GM21526 (cell line): Measurements from ENCODE around the gene ETV1.

Experiments
- ATAC-seq: cut with Tn5 transposase; IDR thresholded peaks from one replicate; pipeline ENCODE4 v1.9.1; 2021; ENCODE audit warnings: moderate library complexity; ENCODE audit not compliant: unreplicated experiment, low FRiP score

ETV1 gene

DNA sequence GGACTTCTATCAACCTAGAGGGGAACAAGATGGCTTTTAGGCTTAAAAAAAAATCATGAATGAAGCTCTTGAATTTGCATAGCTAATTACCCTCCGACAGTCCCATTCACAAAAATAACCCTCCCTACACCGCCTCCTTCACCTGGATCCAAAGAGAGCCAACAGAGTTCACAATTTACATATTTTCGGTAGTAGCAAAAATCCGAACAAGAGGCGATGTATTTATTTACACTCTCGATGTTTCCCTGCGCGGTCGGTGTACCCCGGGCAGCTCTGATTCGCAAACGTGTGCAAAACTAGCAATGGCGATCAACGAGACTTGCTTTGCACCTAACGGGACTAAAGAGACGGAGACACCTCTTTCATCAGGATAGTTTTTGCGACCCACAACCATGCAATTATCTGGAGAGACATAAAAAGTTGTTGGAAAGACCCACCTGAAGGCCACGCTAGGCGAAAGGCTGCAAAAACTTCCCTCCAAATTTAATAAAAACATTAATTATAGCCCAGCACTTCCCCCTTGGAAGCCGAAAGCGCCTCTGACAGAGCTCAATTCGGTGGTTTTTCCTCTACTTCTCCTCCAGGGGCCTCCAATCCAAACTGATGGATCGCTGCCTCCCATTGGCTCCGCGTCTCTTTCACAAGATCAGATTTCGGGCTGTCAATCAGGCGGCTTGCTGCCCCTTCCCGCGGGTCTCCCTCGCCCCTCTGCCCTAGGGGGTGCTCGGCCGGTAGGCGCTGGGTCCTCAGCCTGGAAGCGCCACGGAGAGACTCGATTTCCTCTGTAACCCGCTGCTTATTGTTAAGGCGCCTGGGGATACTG, at the start of gene ETV1:
Gene ETV1, minus strand, starts transcription at position 541 of the 823 bp plus-strand sequence. CDS start 614 bp downstream, outside the sequence.
- ATAC-seq = no peak

DNA sequence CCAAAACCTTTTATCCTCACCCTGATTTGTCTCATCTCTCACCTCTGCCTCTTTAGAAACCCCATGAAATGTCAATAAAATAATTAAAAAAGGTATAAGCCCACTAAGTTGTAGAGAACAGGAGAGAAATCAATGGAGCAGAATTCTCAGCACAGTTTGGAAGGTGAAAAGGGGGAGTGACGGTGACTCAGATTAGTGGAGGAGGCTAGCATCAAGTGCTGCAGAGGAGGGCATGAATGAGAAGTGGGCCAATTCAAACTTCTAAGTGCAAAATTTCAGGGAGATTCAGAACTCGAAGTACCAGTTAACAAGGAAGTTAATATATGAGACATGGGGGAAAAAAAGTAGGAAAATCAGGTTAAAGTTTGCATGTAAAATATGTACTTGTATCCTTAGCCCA, 34.9 kb upstream of the ETV1 start:
- no peak for ATAC-seq

DNA sequence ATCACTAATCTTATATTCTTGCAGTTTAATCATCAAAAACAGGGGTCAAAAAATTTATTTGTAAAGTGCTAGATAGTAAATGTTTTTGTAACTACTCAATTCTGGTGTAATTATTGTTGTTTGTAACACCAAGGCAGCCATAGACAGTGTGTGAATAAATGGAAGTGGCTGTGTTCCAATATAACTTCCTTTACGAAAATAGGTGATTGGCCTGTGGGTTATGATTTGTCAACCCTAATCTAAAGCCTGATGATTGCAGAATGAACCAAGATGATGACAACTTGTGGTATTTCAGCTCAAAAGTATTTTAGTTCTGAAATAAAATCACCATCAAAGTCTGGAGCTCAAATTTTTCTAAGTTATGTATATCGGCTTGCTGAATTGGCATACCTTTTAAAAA, 34.4 kb upstream of the ETV1 start:
- no peak for ATAC-seq

DNA sequence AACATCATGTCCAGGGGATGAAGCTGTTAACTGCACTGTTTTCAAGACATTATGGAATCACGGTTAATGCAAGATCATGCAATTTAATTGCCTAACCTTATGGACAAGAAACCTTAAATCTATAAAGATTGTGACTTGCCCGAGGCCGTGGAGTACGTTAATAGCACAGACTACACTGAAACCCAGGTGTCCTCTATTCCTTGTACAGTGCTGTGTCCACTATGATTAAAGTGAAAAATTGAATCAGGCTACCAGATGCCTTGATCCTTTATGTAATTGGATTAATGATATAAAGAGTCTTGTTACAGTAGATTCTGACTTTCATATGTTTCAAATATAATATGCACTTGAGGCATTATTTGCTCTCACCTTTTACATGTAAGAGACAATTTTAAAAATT, 33.9 kb upstream of the ETV1 start:
- ATAC-seq = no peak

DNA sequence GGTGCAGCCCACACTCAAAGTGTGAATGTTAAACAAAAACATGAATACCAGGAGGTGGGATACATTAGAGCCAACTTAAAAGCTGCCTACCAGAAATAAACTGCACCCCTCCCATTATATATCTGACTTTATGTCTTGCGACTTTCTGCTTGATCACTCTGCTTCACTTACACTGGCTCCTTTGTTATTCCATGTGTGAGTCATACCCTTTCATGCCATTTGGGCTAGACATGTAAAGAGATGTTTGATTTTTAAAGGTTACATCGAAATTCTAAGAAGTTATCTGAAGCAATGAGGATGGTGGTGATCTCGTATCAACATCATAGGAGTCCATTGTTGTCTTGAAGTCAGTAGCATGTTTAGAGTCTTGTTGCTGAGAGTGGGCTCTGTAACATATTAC, 31.6 kb upstream of the ETV1 start:
- no peak for ATAC-seq

DNA sequence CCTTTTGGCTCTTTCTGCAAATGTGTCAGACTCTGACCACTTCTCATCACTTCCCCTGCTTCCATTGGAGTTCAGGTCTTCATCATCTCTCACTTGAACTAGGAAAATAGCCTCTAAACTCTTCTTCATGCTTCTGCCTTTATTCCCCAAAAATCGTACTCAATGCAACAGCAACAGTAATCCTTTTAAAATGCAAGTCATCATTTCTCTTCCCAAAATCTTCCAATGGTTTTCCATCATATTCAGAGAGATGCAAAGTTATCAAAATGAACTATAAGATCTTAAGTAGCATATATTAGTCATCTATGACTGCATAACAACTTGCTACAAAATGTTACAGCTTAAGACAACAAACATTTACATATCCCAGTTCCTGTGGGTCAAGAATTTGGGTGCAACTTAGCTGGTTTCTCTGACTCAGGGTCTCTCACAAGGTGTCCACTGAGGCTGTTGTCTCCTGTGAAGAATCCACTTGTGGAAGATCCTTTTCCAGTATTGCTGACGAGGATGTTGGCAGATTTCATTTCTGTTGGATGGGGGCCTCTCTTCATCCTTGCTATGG, 31.0 kb upstream of the ETV1 start:
- no peak for ATAC-seq

DNA sequence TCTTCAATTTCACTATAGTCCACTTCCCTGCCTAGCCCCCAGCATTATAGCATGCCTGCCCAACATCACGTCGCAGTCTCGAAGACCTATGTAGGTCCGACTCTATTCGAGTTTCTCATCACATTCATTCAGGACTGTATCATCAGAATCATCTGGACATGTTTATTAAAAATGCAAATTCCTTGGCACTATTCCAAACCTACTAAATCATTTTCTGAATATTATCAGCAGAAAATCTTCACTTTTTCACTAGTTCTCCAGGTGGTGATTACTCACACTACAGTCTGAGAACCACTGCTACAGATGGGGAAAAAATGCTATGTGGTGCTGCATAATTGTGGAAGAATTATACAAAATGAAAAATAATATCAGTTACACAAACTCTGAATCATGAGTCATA, 29.3 kb upstream of the ETV1 start:
- ATAC-seq = no peak

DNA sequence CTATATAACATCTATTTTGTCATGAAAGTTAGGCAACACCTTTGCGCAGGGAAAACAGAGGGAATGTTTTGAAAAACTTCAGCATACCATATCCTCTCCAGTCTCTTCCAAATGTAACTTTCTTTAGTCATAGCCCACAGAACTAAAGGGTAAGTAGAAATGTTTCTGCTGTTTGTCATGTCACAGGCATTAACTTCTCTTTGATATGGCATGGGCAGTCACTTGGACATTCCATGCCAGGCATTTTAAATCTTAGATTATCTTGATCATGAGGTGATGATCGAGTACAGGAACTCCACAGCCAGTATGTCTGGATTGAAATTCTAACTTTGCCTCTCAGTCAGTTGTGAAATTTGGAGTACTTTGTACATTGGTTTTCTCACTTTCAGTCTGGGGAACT, 27.5 kb upstream of the ETV1 start:
- no peak for ATAC-seq

DNA sequence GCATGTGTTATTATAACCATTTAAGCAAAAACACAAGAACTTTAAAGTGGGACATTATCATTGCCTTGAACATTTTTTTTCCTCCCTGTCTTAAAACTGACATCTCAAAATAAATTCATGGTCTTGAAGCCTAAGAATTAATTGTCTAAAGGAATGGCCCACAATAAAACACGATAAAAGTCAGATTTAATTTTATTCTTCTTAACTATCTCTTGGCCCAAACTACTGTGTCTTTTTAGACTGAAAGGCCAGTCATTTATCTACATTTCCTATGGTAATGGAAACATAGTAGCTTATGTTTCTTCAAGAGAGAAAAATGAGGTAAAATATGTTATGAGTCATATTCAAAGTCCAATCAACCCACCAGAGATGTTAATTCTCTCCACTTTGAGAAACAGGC, 24.4 kb upstream of the ETV1 start:
- ATAC-seq = no peak

DNA sequence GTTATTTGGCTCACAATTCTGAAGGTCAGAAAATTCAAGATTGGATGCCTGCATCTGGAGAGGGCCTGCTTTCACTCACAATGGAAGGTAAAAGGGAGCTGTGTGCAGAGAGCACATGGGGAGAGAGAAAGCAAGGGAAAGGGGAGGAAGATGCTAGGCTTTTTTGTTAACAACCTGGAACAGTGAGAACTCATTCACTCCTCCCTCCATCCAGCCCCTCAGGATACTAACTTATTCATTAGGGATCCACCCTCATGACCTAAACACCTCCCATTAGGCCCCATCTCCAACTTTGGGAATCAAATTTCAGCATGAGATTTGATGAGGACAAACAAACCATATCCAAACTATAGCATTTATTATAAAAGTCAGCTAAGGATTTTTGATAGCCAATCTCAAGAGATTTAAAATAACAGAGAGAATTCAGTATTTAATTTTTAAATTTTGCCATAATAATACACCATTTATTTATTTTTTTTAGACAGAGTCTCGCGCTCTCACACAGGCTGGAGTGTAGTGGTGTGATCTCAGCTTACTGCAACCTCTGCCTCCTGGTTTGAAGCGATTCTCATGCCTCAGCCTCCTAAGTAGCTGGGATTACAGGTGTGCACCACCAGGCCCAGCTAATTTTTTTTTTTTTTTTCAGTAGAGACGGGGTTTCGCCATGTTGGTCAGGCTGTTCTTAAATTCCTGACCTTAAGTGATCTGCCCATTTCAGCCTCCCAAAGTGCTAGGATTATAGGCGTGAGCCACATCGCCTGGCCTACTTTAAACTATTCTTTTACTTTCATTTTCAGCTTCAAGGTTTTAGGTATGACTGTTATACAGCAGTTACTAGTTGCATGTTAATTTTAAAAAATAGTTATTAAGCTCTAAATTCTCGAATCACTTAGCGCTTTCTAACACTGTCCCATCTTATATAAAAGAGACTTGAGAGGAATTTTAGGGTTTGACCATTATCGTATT, 20.3 kb upstream of the ETV1 start:
- no peak for ATAC-seq

DNA sequence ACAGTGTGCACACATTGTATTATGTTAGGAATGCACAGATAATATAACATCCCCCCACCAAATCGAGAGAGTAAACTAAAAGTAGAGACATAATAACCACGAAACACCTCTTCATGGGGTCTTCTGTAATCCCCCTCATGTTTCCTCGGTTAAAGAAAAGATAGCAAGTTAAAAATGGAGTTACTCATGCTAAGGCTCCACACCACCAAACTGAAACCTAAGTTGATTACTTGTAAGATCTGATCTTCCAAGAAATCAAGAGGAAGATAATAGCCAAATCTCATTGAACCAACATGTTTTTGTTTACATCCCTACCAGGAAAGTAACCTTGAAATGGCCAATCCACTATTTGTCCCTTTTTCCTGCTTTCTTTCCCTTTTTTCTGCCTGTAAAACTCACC, 11.7 kb upstream of the ETV1 start:
- ATAC-seq = no peak

DNA sequence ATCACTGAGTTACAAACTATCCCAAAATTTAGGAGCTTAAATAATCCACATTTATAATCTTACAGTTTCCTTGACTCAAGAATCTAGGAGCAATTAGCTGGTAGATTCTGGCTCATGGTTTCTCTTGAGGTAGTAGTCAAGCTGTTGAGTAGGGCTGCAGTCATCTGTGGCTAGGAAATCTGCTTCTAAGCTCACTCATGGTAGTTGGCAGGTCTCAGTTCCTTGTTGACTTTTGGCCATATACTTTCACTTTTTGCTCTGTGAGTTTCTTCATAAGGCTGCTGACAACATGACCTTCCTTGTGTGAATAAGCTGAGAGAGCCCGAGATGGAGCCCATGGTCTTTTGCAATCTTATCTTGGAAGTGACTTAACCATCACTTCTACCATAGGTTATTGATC, 10.8 kb upstream of the ETV1 start:
- ATAC-seq = no peak

DNA sequence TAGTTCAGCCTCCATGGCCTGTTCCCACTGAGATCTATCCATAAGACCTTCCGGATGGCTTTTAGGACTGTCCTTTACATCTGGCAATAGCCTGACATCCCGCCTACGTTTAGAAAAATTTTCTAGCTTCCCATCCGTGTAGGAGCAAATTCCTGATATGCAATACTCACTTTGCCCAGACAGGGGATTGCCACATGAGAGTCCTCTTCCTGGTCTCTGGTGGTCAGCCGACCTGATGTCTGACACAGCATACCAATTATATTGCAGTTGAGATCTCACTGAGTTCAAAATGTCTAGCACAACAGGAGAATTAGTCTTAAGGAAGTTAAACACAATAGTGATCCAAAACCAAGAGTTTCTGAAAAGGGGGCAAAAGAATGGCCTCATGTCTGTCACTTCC, 9.4 kb upstream of the ETV1 start:
- ATAC-seq = no peak

DNA sequence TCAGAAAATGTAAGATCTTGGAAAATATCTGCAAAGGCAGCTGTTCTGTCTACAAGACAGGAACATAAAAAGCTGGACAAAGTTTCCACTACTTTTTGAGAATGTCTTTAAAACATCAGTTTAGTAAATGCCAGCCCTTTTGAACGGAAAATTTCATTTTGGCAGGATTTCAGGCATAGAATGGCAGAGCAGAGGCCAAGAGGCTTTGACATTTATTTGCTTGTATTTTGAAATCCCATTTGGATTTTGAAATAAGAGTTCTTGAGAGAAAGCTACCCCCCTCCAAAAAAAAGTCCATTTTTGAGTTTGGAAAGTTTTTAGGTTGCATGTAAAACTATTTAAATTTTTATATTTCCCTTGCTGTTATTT, 3.1 kb upstream of the ETV1 start:
- ATAC-seq = no peak

DNA sequence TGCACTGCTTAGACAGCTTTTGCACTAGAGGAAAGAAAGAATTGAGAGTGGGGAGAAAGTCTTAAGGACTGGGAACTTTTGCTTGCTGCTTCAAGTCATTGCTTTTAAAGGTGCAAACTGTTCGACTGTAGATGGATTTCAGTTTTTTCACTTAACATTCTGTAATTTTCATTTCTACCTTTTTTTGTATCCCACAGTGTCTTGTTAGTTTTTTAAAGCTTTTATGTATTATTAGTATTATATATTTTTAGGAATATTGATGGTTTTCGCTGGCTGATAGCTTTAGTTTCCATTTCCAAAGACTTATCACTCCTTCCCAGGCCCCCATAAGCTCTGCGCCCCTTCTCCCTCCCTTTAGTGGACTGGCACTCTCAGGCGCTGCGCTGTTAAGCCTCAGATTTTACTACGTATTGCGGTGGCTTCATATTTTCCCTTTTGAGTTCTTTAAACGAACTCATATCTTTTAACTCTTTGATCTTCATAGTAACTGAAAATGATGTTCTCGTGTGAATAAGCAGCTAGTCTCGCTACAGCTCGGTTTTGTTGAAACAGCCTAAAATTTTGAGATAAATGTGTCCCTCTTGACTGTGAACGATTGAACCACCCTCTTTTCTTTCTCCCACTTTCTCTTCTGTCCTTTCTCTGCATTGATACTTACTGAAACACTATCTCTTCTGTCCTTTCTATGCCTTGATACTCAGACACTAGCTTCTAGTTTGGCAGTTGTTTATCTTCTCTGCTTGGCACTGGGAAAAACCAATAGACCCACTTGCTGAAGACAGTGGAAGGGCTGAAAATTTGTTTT, 2.5 kb upstream of the ETV1 start:
- no peak for ATAC-seq

DNA sequence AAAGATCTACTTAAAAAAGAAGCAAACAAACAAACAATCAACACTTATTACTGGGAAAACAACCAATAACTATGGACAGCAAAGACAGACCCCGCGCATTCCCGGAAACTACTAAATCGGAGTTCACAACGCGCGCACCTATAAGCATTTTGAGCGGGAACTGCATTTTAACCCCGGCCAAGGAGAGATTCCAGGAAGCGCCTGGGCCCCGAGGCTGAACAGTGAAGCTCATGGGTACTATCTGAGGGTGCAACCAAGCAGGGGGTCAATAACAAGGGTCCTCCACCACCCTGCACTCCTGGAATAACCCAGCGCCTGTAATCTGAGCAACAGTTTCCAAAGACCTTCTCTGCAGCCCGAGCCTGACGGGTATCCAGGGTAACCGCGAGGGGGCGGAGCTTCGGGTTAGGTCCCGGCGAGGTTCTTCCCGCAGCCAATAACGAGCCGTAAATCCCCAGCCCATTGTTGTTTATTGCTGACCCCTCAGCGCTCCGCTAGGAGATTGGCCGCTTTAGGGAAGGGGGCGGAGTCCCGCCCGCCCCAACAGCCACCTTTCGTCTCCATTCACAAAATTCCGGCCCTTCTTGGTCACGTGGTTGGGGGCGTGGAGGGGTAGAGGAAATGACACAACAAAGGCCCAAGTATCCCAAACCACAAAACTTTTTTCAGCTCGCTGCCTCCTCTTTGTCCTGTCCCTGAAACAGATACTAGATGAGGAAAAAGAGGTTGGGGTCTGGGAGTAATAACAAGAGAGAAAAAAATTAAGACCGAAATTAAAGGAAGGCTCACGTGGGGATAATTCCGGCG, 1.7 kb upstream of the ETV1 start:
- ATAC-seq = peak; percentile 52

DNA sequence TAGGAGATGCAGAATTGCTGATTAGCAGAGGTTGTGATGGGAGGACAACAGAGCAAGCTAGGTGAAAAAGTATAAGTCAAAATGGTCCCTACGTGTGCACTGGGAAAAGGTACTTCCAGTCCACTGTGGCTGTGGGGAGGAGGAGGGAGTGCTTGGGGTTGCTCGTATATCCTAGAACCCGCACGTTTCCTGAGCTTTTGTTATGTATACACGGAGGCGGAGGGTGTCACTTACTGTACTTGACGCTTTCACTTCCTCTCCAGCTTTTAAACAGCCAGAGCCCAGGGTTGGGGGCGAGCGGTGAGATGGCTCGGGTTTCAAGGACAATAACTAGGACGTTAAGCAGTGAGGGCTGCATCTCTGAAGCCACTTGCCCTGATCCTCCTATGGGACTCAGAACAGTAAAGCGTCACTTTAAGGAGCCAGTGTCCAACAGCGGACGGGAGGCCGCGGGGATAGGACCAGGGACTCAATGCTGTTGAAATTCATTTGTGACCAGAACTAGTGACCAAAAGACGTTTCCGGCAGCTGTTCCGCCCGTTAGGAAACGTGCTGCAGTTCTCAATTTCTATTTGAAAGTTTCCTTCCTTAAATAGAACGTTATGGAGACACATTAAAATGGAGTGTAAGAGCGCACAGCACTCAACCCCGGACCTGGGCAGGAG, 985 bp upstream of the ETV1 start:
- no peak for ATAC-seq

DNA sequence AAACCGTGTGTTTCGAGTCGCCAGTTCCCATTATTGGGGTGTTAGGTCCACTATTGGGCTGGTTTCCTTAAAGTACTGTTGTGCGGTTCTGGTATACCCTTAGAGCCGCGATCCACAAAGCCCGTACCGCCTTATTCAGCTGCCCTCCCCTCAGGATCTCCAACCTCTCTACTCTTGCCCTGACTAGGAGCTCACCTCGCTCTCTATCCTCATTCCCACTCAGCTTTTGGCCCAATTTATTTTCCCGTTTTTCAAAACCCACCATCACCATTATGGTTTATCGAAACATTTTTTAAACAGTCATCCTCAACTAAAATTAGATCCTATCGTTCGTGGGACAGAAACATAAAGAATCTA, 461 bp upstream of the ETV1 start:
- no peak for ATAC-seq

DNA sequence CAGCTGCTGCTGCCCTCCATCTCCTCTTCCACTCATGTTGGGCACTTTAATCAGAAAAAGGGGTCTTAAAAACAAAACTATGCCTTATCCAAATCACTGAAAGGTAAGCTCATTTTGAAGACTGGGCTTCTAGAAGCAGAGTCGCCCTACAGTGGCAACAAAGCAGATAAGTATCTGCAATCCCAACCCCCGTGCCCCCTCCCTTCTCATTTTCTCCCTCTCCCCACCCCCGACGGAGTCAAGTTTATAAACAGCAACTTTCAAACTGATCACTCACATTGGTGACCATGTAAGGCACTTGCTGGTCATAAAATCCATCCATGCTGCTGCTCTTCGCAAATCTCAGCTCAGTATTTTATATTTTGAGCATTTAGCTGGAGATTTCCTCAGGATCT, 738 bp downstream of the ETV1 start:
- no peak for ATAC-seq
